Endothelial cell of umbilical vein (primary cell): Measurements from ENCODE around the gene TBC1D7.

Experiments
- EZH2 ChIP-seq: IDR thresholded peaks from 2 replicates; pipeline ENCODE4 v1.6.1; 2012; ENCODE audit warnings: borderline replicate concordance, low read depth, mild to moderate bottlenecking, moderate library complexity, low read length, inconsistent platforms; ENCODE audit not compliant: severe bottlenecking
- FOS ChIP-seq: IDR thresholded peaks from 2 replicates; pipeline ENCODE4 v1.6.1; 2011; ENCODE audit warnings: mild to moderate bottlenecking, low read length, moderate library complexity, borderline replicate concordance; ENCODE audit not compliant: insufficient read depth
- GATA2 ChIP-seq: IDR thresholded peaks from 2 replicates; pipeline ENCODE4 v1.7.0; 2011; ENCODE audit warnings: low read depth, mild to moderate bottlenecking, moderate library complexity, mixed read lengths, low read length; ENCODE audit not compliant: insufficient read length, insufficient read depth
- MYC ChIP-seq: IDR thresholded peaks from one replicate; pipeline ENCODE4 v1.6.1; 2011; ENCODE audit warnings: mild to moderate bottlenecking, low read depth, low read length
- POLR2A ChIP-seq: IDR thresholded peaks from 2 replicates; pipeline ENCODE4 v1.6.1; 2012; ENCODE audit warnings: low read depth, mild to moderate bottlenecking, control low read depth, low read length
- POLR2AphosphoS5 ChIP-seq: IDR thresholded peaks from 2 replicates; pipeline ENCODE4 v1.6.1; 2012; ENCODE audit warnings: low read depth, mild to moderate bottlenecking, control low read depth, low read length, moderate library complexity; ENCODE audit not compliant: insufficient read depth
- TF ChIP-seq, protein P1 (sequence below), 2 donors: IDR thresholded peaks; 1 replicate in 1 of 2; 2 replicates in 1 of 2; pipeline ENCODE4 v1.5.1; 2011; ENCODE audit warnings: low read length in 2 of 2, mild to moderate bottlenecking in 2 of 2, moderate library complexity in 2 of 2, control low read depth in 1 of 2, inconsistent platforms in 1 of 2, low read depth in 1 of 2; ENCODE audit not compliant: insufficient read depth in 1 of 2; ENCODE audit errors: extremely low read depth in 1 of 2

- TF ChIP-seq, protein P1, sequence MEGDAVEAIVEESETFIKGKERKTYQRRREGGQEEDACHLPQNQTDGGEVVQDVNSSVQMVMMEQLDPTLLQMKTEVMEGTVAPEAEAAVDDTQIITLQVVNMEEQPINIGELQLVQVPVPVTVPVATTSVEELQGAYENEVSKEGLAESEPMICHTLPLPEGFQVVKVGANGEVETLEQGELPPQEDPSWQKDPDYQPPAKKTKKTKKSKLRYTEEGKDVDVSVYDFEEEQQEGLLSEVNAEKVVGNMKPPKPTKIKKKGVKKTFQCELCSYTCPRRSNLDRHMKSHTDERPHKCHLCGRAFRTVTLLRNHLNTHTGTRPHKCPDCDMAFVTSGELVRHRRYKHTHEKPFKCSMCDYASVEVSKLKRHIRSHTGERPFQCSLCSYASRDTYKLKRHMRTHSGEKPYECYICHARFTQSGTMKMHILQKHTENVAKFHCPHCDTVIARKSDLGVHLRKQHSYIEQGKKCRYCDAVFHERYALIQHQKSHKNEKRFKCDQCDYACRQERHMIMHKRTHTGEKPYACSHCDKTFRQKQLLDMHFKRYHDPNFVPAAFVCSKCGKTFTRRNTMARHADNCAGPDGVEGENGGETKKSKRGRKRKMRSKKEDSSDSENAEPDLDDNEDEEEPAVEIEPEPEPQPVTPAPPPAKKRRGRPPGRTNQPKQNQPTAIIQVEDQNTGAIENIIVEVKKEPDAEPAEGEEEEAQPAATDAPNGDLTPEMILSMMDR (IDR thresholded peaks at IDR 0.05; ENCODE audit: extremely low read depth in 1 of 2, insufficient read depth in 1 of 2, low read depth in 1 of 2, low read length in 2 of 2): no peak
- no peak for TF ChIP-seq POLR2A
- no peak for TF ChIP-seq POLR2AphosphoS5
- no peak for TF ChIP-seq EZH2
- TF ChIP-seq GATA2: no peak
- TF ChIP-seq MYC: no peak
- TF ChIP-seq FOS: no peak
These were observed 46.7 kb downstream of the TBC1D7 start for GRCh38 chr6:13281686-13282085.
